NOMO-1 treated with dmso at 0.1 percent for 144 hours (cell line): ENCODE measurements around the gene MS4A7.
A peak's percentile ranks its signal among the peaks of the same experiment; 100 is the strongest.

Experiments
- DNase-seq: peaks from one replicate; lab custom pipeline; 2025; ENCODE audit not compliant: unreplicated experiment; lab: John Stamatoyannopoulos, UW

MS4A7 gene

GRCh38 chr11:60370811-60371298 lies 7.5 kb upstream of the MS4A7 start:
- no peak for DNase-seq

GRCh38 chr11:60371386-60371785 lies 6.9 kb upstream of the MS4A7 start:
- DNase-seq = no peak

GRCh38 chr11:60371854-60372253 lies 6.5 kb upstream of the MS4A7 start:
- DNase-seq = no peak

GRCh38 chr11:60372767-60373166 lies 5.6 kb upstream of the MS4A7 start:
- DNase-seq = no peak

GRCh38 chr11:60375316-60375715 lies 3.0 kb upstream of the MS4A7 start:
- no peak for DNase-seq

GRCh38 chr11:60376601-60377000 lies 1.7 kb upstream of the MS4A7 start:
- no peak for DNase-seq

- DNase-seq = peak; percentile 81
Measured at GRCh38 chr11:60377401-60378136, 763 bp upstream of the MS4A7 start.

- DNase-seq = peak; percentile 97
Measured at GRCh38 chr11:60389279-60389910, 11.1 kb downstream of the MS4A7 start.

GRCh38 chr11:60390419-60390818 lies 12.1 kb downstream of the MS4A7 start:
- DNase-seq = peak; percentile 8

- no peak for DNase-seq
Measured at GRCh38 chr11:60392361-60392760, 14.0 kb downstream of the MS4A7 start.

- DNase-seq = no peak
Measured at GRCh38 chr11:60393016-60393415, 14.7 kb downstream of the MS4A7 start.

- DNase-seq = no peak
Measured at GRCh38 chr11:60394666-60395380, 16.5 kb downstream of the MS4A7 start.

- DNase-seq = peak; percentile 68
Measured at GRCh38 chr11:60396382-60396781, 18.1 kb downstream of the MS4A7 start, which contains the start of gene MS4A14. Gene MS4A14, plus strand, starts transcription at chr11:60396459. Its CDS starts 120 bp downstream, at chr11:60396579.

GRCh38 chr11:60396799-60397198 lies 18.5 kb downstream of the MS4A7 start:
- DNase-seq = peak; percentile 87

GRCh38 chr11:60420015-60420414 lies 41.7 kb downstream of the MS4A7 start:
- no peak for DNase-seq

GRCh38 chr11:60422609-60423008 lies 44.3 kb downstream of the MS4A7 start:
- no peak for DNase-seq

GRCh38 chr11:60428517-60428916 lies 50.2 kb downstream of the MS4A7 start:
- DNase-seq = peak; percentile 48

- DNase-seq = no peak
Measured at GRCh38 chr11:60429272-60429671, 50.9 kb downstream of the MS4A7 start, which contains the start of gene MS4A5. Gene MS4A5, plus strand, starts transcription at chr11:60429572. Its CDS starts 103 bp downstream, at chr11:60429675.

- no peak for DNase-seq
Measured at GRCh38 chr11:60431251-60431650, 52.9 kb downstream of the MS4A7 start.

GRCh38 chr11:60433401-60433800 lies 55.1 kb downstream of the MS4A7 start:
- DNase-seq = no peak
